K562 (cell line): Measurements from ENCODE around the gene ZNF609. TPM values are rescaled to one million over a fixed set of nuclear protein-coding genes. Genes with fewer than 3 reads are reported as not detected.

ENCODE experiments used
- ATAC-seq: fragments of 200-7000 bp; cut with Tn5 transposase; 3 replicates; pipeline ENCODE4 v1.9.1; 2020; ENCODE audit warnings: moderate library complexity
- BruUV-seq: library from RNA; stranded (reverse); fragments of 400-500 nt; replicated peaks from 2 replicates; lab custom pipeline; 2021; lab: Mats Ljungman, UMichigan
- CTCF ChIA-PET: fragments of 300-600 bp; formaldehyde crosslinking; extraction: SDS; loops from one replicate; lab custom pipeline; 2021; ENCODE audit warnings: low intra/inter-chr PET ratio; lab: Yijun Ruan, JAX
- POLR2A ChIA-PET: fragments of 300-600, 350-650 bp; sonication (Branson Sonifier 250); formaldehyde crosslinking; extraction: SDS; loops from one replicate; lab custom pipeline; 2021; ENCODE audit warnings: antibody characterized with exemption, inconsistent platforms; lab: Yijun Ruan, JAX
- DNase-seq, 4 experiments: peaks; one replicate each; pipeline versions ENCODE4 v3.0.0 to v3.0.0-alpha.2; 2011 to 2018; ENCODE audit warnings: low spot score in 3 of 4, mixed read lengths in 3 of 4; ENCODE audit errors: extremely low read depth in 1 of 4
- FAIRE-seq: peaks from 2 replicates; lab custom pipeline; 2011; peaks lifted over from hg19 to GRCh38; lab: Jason Lieb, UNC
- H2AFZ ChIP-seq: 2 replicates; pipeline ENCODE4 v1.6.0; 2011; ENCODE audit warnings: low read depth, low read length, control low read depth, inconsistent platforms
- H3K27ac ChIP-seq: fragments of 200-600 bp; 3 replicates; pipeline ENCODE4 v1.8.0; 2011; ENCODE audit warnings: low read depth, mild to moderate bottlenecking, control low read depth, inconsistent platforms, low read length, moderate library complexity, mixed read lengths; ENCODE audit errors: extremely low read depth
- H3K27me3 ChIP-seq, 2 experiments: fragments of 300-600 bp in 1 of 2; 2 replicates in 1 of 2; 3 replicates in 1 of 2; pipeline versions ENCODE4 v1.6.0 to v1.8.0; 2011; ENCODE audit warnings: inconsistent platforms in 2 of 2, low read length in 2 of 2, mild to moderate bottlenecking in 1 of 2, mixed read lengths in 1 of 2, moderate library complexity in 1 of 2; ENCODE audit not compliant: control insufficient read depth in 2 of 2, insufficient read depth in 2 of 2
- H3K36me3 ChIP-seq: fragments of 300-600 bp; 3 replicates; pipeline ENCODE4 v1.8.0; 2011; ENCODE audit warnings: mild to moderate bottlenecking, low read length, inconsistent platforms; ENCODE audit not compliant: control insufficient read depth, insufficient read depth
- H3K4me1 ChIP-seq, 2 experiments: fragments of 200-600 bp in 1 of 2; replicated peaks in 1 of 2; 2 replicates in 1 of 2; 3 replicates in 1 of 2; pipeline versions ENCODE4 v1.5.1 to v1.8.0; 2011; ENCODE audit warnings: inconsistent platforms in 2 of 2, low read length in 2 of 2, mild to moderate bottlenecking in 1 of 2, mixed read lengths in 1 of 2, moderate library complexity in 1 of 2; ENCODE audit not compliant: control insufficient read depth in 2 of 2, insufficient read depth in 2 of 2
- H3K4me2 ChIP-seq: 2 replicates; pipeline ENCODE4 v1.6.1; 2011; ENCODE audit warnings: low read length, control low read depth, inconsistent platforms, mixed read lengths; ENCODE audit not compliant: insufficient read depth
- H3K4me3 ChIP-seq: fragments of 200-600 bp; sonication (generic), shearing (Covaris generic); 2 replicates; pipeline ENCODE4 v1.5.1; 2016; ENCODE audit warnings: control low read depth, inconsistent platforms
- H3K79me2 ChIP-seq: fragments of 200-600 bp; 3 replicates; pipeline ENCODE4 v1.8.0; 2011; ENCODE audit warnings: low read length, inconsistent platforms; ENCODE audit not compliant: control insufficient read depth, insufficient read depth
- H3K9ac ChIP-seq, 2 experiments: 2 replicates each; pipeline versions ENCODE4 v1.6.0 to v1.6.1; 2011; ENCODE audit warnings: low read depth in 2 of 2, low read length in 2 of 2, control low read depth in 1 of 2, inconsistent platforms in 1 of 2, mild to moderate bottlenecking in 1 of 2, mixed read lengths in 1 of 2; ENCODE audit not compliant: insufficient read depth in 1 of 2
- H3K9me1 ChIP-seq: one replicate; pipeline ENCODE4 v1.6.0; 2011; ENCODE audit warnings: inconsistent platforms, mild to moderate bottlenecking, low read length, moderate library complexity; ENCODE audit not compliant: control insufficient read depth, insufficient read depth
- H3K9me3 ChIP-seq: replicated peaks from 2 replicates; pipeline ENCODE4 v1.5.1; 2011; ENCODE audit warnings: low read depth, low read length, inconsistent platforms; ENCODE audit not compliant: control insufficient read depth, insufficient read depth
- H4K20me1 ChIP-seq: replicated peaks from 2 replicates; pipeline ENCODE4 v1.6.1; 2011; ENCODE audit warnings: low read length, inconsistent platforms, mixed read lengths; ENCODE audit not compliant: control insufficient read depth, insufficient read depth
- MEIS2 ChIP-seq: fragments of 450-650 bp; IDR thresholded peaks from 2 replicates; pipeline ENCODE4 v1.6.1; 2014; ENCODE audit warnings: mild to moderate bottlenecking; ENCODE audit not compliant: partially characterized antibody
- PRPF4 ChIP-seq: fragments of 200-400 bp; formaldehyde crosslinking; IDR thresholded peaks from one replicate; pipeline ENCODE4 v1.6.1; 2017; ENCODE audit warnings: low read length, low read depth, mild to moderate bottlenecking; ENCODE audit not compliant: insufficient read depth, poor library complexity, severe bottlenecking
- RAD21 ChIP-seq, 2 experiments: fragments of 250-450 bp in 1 of 2; fragments of 450-650 bp in 1 of 2; sonication (Bioruptor Pico) in 1 of 2; formaldehyde crosslinking in 1 of 2; IDR thresholded peaks in 1 of 2; conservative IDR thresholded peaks in 1 of 2; 2 replicates each; pipeline versions ENCODE4 v1.4.0 to v1.8.0; 2020 to 2022; ENCODE audit warnings: mild to moderate bottlenecking in 2 of 2, moderate library complexity in 1 of 2
- TSC22D4 ChIP-seq: fragments of 450-650 bp; IDR thresholded peaks from 2 replicates; pipeline ENCODE4 v1.6.1; 2016; ENCODE audit warnings: missing genetic modification characterization, missing biosample characterization, control low read depth
- ZNF586 ChIP-seq: fragments of 450-650 bp; formaldehyde crosslinking; conservative IDR thresholded peaks from 2 replicates; pipeline ENCODE4 v1.4.0; 2020; ENCODE audit warnings: mild to moderate bottlenecking, moderate library complexity
- WGBS: fragments of 100-300 bp; shearing (Covaris generic); methylation state at CpG from one replicate; pipeline ENCODE4 v1.1.6; 2016; ENCODE audit warnings: low coverage, mixed read lengths; ENCODE audit not compliant: insufficient coverage; ENCODE audit errors: missing lambda C conversion rate; 5-methylcytosine and 5-hydroxymethylcytosine counted together
- in situ Hi-C: fragments of 300-500 bp; cut with MboI; formaldehyde crosslinking; loops from 4 replicates; pipeline ENCODE4 v1.15.0; 2018; ENCODE audit warnings: inconsistent platforms, mixed read lengths
- intact Hi-C: fragments of 100-400 bp; cut with micrococcal nuclease; formaldehyde crosslinking; loops from 2 replicates; pipeline ENCODE4 v1.14.2; 2022
- polyA plus RNA-seq, 8 experiments: library from polyadenylated mRNA; depleted of rRNA in 4 of 8; stranded (reverse) in 5 of 8; unstranded in 3 of 8; fragments of >200 nt; fragmentation: Nextera tagmentation in 2 of 8; fragmentation: Illumina TruSeq in 1 of 8; extraction: Ambion mirVana in 2 of 8; extraction: Trizol in 1 of 8; gene quantifications; 2 replicates each; pipeline versions ENCODE4 v1.2.1 to v1.2.3, GENCODE V29; 2011 to 2014; ENCODE audit warnings: inconsistent platforms in 1 of 8, missing spikeins in 1 of 8
- total RNA-seq, 7 experiments: library from RNA; depleted of rRNA in 6 of 7; stranded (reverse); fragments of >200 nt in 6 of 7; fragmentation: Illumina TruSeq in 2 of 7; extraction: Trizol in 2 of 7; gene quantifications; 2 replicates each; pipeline versions ENCODE4 v1.2.1 to v1.2.3, GENCODE V29; 2011 to 2021; ENCODE audit warnings: low replicate concordance in 1 of 7
- TF ChIP-seq, protein P1 (sequence below), 2 experiments: IDR thresholded peaks in 1 of 2; conservative IDR thresholded peaks in 1 of 2; 2 replicates each; pipeline ENCODE4 v1.6.1; 2016; ENCODE audit warnings: low read depth in 2 of 2, mild to moderate bottlenecking in 1 of 2, missing compliant biosample characterization in 1 of 2, missing genetic modification characterization in 1 of 2, moderate library complexity in 1 of 2
- TF ChIP-seq, protein P2 (sequence below): fragments of 450-650 bp; IDR thresholded peaks from 2 replicates; pipeline ENCODE4 v1.6.1; 2016

The ZNF609 gene
- total and polyA plus RNA-seq, 9 of the 15 experiments (the other 6 are each of a cell fraction or from before 2014, with no cell fraction given): 3.0 to 38.7 (median 17.8) TPM

DNA sequence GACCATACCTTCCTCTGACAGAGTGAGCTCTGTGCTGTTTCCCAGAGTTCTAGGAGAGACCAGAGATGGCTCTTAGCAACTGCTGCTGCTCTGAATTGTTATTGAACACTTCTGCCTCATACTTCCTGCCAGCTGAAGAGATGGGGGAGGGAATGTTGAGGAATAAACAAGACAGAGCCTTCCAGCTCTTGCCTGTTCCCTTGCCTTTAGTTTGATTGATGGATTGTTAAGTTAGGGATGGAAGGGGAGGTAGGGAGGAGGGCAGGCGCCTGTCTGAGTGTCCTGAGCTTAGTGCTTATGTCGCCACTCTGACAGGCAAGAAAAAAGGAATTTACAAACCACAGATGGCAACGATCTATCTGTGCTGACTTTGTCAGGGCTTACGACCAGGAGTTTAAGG lies 42.8 kb downstream of the ZNF609 start:
- TF ChIP-seq PRPF4 (no peak), TSC22D4 (tag) (no peak), RAD21 (CRISPR knock-in tag; conservative IDR thresholded peaks at IDR 0.05 in 1 of 2, IDR thresholded peaks at IDR 0.05 in 1 of 2) (no peak), MEIS2 (peak; percentile 52), ZNF586 (no peak)
- TF ChIP-seq, protein P1, sequence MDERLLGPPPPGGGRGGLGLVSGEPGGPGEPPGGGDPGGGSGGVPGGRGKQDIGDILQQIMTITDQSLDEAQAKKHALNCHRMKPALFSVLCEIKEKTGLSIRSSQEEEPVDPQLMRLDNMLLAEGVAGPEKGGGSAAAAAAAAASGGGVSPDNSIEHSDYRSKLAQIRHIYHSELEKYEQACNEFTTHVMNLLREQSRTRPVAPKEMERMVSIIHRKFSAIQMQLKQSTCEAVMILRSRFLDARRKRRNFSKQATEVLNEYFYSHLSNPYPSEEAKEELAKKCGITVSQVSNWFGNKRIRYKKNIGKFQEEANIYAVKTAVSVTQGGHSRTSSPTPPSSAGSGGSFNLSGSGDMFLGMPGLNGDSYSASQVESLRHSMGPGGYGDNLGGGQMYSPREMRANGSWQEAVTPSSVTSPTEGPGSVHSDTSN (CRISPR knock-in tag; IDR thresholded peaks at IDR 0.05; ENCODE audit: low read depth): no peak
- TF ChIP-seq, protein P1 (tag; conservative IDR thresholded peaks at IDR 0.05; ENCODE audit: low read depth): peak; percentile 76
- TF ChIP-seq, protein P2, sequence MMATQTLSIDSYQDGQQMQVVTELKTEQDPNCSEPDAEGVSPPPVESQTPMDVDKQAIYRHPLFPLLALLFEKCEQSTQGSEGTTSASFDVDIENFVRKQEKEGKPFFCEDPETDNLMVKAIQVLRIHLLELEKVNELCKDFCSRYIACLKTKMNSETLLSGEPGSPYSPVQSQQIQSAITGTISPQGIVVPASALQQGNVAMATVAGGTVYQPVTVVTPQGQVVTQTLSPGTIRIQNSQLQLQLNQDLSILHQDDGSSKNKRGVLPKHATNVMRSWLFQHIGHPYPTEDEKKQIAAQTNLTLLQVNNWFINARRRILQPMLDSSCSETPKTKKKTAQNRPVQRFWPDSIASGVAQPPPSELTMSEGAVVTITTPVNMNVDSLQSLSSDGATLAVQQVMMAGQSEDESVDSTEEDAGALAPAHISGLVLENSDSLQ: peak; percentile 66
- H2AFZ ChIP-seq: no peak overlapping the region
- ChIA-PET CTCF (no interaction called here), POLR2A (interaction anchor here (0.6 to 1.6 kb wide), 6 partner anchors 8 to 73 kb away, joined by 3 to 10 read pairs (median 4); no protein-coding TSS in a partner anchor)
- no peak overlapping the region for H3K27ac ChIP-seq
- no peaks in the 10 kb centered on the region for H3K9me3 ChIP-seq
- ATAC-seq (no peak), FAIRE-seq (no peak), DNase-seq (no peak)
- H3K4me1 ChIP-seq: peaks cover 6 to 24% of the 10 kb centered on the region in 2 experiments; a peak in 3 of 5 replicates
- in situ Hi-C loops (no loop called here), intact Hi-C loops (no loop called here)
- H4K20me1 ChIP-seq: peaks cover 31% of the 10 kb centered on the region
- no peak overlapping the region for H3K9ac ChIP-seq
- H3K9me1 ChIP-seq: peaks cover 3% of the 10 kb centered on the region
- no peaks in the 10 kb centered on the region for H3K27me3 ChIP-seq
- H3K36me3 ChIP-seq: peaks cover 70% of the 10 kb centered on the region
- WGBS: 42% methylated on average over 4 of the region's 4 CpGs
- BruUV-seq: no TSS peak
- no peak overlapping the region for H3K4me3 ChIP-seq
- no peak overlapping the region for H3K4me2 ChIP-seq
- H3K79me2 ChIP-seq: peaks cover 86% of the 10 kb centered on the region
